ENCODE measurements around the gene MRPL52.
A peak's percentile ranks its signal among the peaks of the same experiment; 100 is the strongest.

The MRPL52 gene

DNA sequence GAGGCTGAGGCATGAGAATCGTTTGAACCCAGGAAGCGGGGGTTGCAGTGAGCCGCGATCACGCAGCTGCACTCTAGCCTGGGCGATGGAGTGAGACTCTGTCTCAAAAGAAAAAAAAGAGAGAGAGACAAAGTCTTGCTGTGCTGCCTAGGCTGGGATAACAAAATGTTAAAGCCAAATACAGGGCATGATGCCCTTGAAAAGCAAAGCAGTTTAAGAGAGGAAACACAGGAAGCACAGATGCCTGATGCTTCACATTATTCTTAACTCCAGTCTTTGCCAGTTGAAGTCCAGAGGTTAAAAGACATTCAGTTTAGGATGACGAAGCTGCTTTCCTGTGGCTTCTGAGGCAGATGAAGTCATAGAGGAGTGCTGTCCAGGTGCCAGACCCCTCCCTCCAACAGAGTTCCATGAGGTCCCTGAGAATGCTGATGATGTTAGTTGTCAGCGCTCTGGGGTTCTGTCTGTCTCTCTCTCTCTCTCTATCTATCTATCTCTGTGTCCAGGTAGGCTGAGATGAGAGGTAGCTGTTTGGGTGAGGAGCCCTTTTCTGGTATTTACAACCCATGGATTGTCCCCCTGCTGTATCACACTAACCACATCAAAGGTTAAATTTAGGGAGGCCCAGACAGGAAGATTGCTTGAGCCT lies 4.9 kb upstream of the MRPL52 start:
- POLR2A ChIA-PET = interaction anchor here (0.6 to 1.4 kb wide), 4 partner anchors 12 to 58 kb away, joined by 3 to 6 read pairs (median 3); no protein-coding TSS in a partner anchor
- no peak overlapping the region for H3K4me3 ChIP-seq (ENCODE audit: low read depth, low read length)
- CTCF ChIA-PET = interaction anchor here (0.8 to 4.7 kb wide), 6 partner anchors 27 to 254 kb away, joined by 3 to 115 read pairs (median 7); partner anchors contain the start of gene OXA1L
- no peaks in the 10 kb centered on the region for H3K36me3 ChIP-seq (ENCODE audit: control insufficient read depth in 2 of 2, insufficient read depth in 1 of 2, low read length in 2 of 2)
- H3K4me1 ChIP-seq (ENCODE audit: control insufficient read depth, insufficient read depth, low read length) = peaks cover 2% of the 10 kb centered on the region; the same call in 1 of the 2 replicates
- no peak overlapping the region for H3K27ac ChIP-seq (ENCODE audit: extremely low read depth, low read depth, low read length)
- H3K9me3 ChIP-seq (ENCODE audit: control insufficient read depth, insufficient read depth, low read depth, low read length) = no peaks in the 10 kb centered on the region
- TF ChIP-seq SP7 (tag by site-specific recombination; IDR thresholded peaks at IDR 0.05) (no peak), ZNF19 (tag by site-specific recombination; IDR thresholded peaks at IDR 0.05; ENCODE audit: low read depth) (no peak), ZNF16 (tag by site-specific recombination; IDR thresholded peaks at IDR 0.05; ENCODE audit: low read depth) (no peak), BCL11B (tag by site-specific recombination; IDR thresholded peaks at IDR 0.05; ENCODE audit: low read depth) (no peak), ZNF140 (tag by site-specific recombination; IDR thresholded peaks at IDR 0.05) (no peak), ZNF37A (tag by site-specific recombination; IDR thresholded peaks at IDR 0.05) (no peak), ZNF292 (tag by site-specific recombination; IDR thresholded peaks at IDR 0.05; ENCODE audit: borderline replicate concordance, low read depth) (no peak), ZFP69B (tag by site-specific recombination; IDR thresholded peaks at IDR 0.05) (no peak), BCL11A (tag by site-specific recombination; IDR thresholded peaks at IDR 0.05; ENCODE audit: low read depth) (no peak), ZBTB21 (tag by site-specific recombination; IDR thresholded peaks at IDR 0.05) (peak; percentile 87), ZNF560 (tag by site-specific recombination; IDR thresholded peaks at IDR 0.05; ENCODE audit: borderline replicate concordance) (no peak), FEZF1 (tag by site-specific recombination; IDR thresholded peaks at IDR 0.05) (no peak), GLIS1 (tag by site-specific recombination; IDR thresholded peaks at IDR 0.05) (peak; percentile 48), ZNF549 (tag by site-specific recombination; IDR thresholded peaks at IDR 0.05) (no peak), IKZF3 (tag by site-specific recombination; IDR thresholded peaks at IDR 0.05) (no peak), ZNF223 (tag by site-specific recombination; IDR thresholded peaks at IDR 0.05) (no peak), KLF9 (tag by site-specific recombination; IDR thresholded peaks at IDR 0.05; ENCODE audit: low read depth) (no peak), ZNF600 (tag by site-specific recombination; IDR thresholded peaks at IDR 0.05) (no peak), MEIS1 (CRISPR knock-in tag; IDR thresholded peaks at IDR 0.05; ENCODE audit: borderline replicate concordance) (no peak)
- TF ChIP-seq, protein P1, sequence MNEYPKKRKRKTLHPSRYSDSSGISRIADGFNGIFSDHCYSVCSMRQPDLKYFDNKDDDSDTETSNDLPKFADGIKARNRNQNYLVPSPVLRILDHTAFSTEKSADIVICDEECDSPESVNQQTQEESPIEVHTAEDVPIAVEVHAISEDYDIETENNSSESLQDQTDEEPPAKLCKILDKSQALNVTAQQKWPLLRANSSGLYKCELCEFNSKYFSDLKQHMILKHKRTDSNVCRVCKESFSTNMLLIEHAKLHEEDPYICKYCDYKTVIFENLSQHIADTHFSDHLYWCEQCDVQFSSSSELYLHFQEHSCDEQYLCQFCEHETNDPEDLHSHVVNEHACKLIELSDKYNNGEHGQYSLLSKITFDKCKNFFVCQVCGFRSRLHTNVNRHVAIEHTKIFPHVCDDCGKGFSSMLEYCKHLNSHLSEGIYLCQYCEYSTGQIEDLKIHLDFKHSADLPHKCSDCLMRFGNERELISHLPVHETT (tag by site-specific recombination; IDR thresholded peaks at IDR 0.05) = no peak
- TF ChIP-seq, protein P2, sequence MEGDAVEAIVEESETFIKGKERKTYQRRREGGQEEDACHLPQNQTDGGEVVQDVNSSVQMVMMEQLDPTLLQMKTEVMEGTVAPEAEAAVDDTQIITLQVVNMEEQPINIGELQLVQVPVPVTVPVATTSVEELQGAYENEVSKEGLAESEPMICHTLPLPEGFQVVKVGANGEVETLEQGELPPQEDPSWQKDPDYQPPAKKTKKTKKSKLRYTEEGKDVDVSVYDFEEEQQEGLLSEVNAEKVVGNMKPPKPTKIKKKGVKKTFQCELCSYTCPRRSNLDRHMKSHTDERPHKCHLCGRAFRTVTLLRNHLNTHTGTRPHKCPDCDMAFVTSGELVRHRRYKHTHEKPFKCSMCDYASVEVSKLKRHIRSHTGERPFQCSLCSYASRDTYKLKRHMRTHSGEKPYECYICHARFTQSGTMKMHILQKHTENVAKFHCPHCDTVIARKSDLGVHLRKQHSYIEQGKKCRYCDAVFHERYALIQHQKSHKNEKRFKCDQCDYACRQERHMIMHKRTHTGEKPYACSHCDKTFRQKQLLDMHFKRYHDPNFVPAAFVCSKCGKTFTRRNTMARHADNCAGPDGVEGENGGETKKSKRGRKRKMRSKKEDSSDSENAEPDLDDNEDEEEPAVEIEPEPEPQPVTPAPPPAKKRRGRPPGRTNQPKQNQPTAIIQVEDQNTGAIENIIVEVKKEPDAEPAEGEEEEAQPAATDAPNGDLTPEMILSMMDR (tag by site-specific recombination; IDR thresholded peaks at IDR 0.05) = no peak
- TF ChIP-seq, protein P3, sequence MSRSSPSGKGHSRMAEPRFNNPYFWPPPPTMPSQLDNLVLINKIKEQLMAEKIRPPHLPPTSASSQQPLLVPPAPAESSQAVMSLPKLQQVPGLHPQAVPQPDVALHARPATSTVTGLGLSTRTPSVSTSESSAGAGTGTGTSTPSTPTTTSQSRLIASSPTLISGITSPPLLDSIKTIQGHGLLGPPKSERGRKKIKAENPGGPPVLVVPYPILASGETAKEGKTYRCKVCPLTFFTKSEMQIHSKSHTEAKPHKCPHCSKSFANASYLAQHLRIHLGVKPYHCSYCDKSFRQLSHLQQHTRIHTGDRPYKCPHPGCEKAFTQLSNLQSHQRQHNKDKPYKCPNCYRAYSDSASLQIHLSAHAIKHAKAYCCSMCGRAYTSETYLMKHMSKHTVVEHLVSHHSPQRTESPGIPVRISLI (tag by site-specific recombination; IDR thresholded peaks at IDR 0.05) = no peak
- TF ChIP-seq, protein P4, sequence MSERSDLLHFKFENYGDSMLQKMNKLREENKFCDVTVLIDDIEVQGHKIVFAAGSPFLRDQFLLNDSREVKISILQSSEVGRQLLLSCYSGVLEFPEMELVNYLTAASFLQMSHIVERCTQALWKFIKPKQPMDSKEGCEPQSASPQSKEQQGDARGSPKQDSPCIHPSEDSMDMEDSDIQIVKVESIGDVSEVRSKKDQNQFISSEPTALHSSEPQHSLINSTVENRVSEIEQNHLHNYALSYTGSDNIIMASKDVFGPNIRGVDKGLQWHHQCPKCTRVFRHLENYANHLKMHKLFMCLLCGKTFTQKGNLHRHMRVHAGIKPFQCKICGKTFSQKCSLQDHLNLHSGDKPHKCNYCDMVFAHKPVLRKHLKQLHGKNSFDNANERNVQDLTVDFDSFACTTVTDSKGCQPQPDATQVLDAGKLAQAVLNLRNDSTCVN (tag by site-specific recombination; optimal IDR thresholded peaks at IDR 0.05) = no peak
- TF ChIP-seq, protein P5, sequence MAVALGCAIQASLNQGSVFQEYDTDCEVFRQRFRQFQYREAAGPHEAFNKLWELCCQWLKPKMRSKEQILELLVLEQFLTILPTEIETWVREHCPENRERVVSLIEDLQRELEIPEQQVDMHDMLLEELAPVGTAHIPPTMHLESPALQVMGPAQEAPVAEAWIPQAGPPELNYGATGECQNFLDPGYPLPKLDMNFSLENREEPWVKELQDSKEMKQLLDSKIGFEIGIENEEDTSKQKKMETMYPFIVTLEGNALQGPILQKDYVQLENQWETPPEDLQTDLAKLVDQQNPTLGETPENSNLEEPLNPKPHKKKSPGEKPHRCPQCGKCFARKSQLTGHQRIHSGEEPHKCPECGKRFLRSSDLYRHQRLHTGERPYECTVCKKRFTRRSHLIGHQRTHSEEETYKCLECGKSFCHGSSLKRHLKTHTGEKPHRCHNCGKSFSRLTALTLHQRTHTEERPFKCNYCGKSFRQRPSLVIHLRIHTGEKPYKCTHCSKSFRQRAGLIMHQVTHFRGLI (tag by site-specific recombination; IDR thresholded peaks at IDR 0.05) = no peak
- TF ChIP-seq, protein P6, sequence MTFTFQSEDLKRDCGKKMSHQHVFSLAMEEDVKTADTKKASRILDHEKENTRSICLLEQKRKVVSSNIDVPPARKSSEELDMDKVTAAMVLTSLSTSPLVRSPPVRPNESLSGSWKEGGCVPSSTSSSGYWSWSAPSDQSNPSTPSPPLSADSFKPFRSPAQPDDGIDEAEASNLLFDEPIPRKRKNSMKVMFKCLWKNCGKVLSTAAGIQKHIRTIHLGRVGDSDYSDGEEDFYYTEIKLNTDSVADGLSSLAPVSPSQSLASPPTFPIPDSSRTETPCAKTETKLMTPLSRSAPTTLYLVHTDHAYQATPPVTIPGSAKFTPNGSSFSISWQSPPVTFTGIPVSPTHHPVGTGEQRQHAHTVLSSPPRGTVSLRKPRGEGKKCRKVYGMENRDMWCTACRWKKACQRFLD (tag by site-specific recombination; IDR thresholded peaks at IDR 0.05) = no peak
- TF ChIP-seq, protein P7, sequence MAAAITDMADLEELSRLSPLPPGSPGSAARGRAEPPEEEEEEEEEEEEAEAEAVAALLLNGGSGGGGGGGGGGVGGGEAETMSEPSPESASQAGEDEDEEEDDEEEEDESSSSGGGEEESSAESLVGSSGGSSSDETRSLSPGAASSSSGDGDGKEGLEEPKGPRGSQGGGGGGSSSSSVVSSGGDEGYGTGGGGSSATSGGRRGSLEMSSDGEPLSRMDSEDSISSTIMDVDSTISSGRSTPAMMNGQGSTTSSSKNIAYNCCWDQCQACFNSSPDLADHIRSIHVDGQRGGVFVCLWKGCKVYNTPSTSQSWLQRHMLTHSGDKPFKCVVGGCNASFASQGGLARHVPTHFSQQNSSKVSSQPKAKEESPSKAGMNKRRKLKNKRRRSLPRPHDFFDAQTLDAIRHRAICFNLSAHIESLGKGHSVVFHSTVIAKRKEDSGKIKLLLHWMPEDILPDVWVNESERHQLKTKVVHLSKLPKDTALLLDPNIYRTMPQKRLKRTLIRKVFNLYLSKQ (tag by site-specific recombination; IDR thresholded peaks at IDR 0.05; ENCODE audit: borderline replicate concordance) = no peak
